Coronary artery (tissue), 2 donors: ENCODE data around the gene MAN2A2.

Experiments used
- DNase-seq: peaks from one replicate; pipeline ENCODE4 v3.0.0-alpha.2; 2017; ENCODE audit warnings: low spot score
- H3K27ac ChIP-seq, 2 donors: fragments of 200-600 bp; sonication (generic); one replicate each; pipeline ENCODE4 v1.5.1; 2016 to 2019
- H3K4me3 ChIP-seq: fragments of 200-600 bp; sonication (generic); 2 replicates; pipeline ENCODE4 v1.5.1; 2016; ENCODE audit warnings: mild to moderate bottlenecking, moderate library complexity
- TF ChIP-seq, protein P1 (sequence below): fragments of 200-600 bp; sonication (generic); IDR thresholded peaks from one replicate; pipeline ENCODE4 v1.5.1; 2019; ENCODE audit warnings: antibody characterized with exemption

MAN2A2 gene

DNA sequence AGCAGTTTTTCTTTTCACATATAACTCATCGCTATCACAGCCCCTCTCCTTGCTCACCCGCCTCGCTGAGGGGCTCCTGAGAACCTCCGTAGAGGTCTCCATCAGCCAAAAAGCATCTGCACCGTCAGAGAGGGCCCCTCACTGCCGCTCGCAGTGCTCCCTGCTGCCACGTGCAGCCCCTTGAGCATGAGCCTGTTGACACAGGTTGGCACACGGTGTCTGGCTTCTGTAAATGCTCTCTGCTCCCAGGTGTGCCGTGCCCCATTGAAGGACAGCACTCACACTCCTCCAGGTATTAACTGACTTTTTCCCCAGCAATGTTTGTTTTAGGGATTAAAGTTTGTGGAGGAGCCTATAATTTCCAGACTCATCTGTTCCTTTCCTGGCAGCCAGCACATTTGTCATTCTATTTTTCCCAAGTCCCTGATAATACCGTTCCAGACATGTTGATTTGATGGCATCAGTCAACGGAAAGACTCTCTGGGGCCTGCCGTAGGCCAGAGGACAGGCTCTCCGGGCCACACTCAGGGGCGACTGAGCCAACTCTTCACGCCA, 36.9 kb upstream of the MAN2A2 start:
- DNase-seq: no peak
- Histone ChIP-seq H3K4me3 (no peak overlapping the region), H3K27ac (no peak overlapping the region)
- TF ChIP-seq, protein P1, sequence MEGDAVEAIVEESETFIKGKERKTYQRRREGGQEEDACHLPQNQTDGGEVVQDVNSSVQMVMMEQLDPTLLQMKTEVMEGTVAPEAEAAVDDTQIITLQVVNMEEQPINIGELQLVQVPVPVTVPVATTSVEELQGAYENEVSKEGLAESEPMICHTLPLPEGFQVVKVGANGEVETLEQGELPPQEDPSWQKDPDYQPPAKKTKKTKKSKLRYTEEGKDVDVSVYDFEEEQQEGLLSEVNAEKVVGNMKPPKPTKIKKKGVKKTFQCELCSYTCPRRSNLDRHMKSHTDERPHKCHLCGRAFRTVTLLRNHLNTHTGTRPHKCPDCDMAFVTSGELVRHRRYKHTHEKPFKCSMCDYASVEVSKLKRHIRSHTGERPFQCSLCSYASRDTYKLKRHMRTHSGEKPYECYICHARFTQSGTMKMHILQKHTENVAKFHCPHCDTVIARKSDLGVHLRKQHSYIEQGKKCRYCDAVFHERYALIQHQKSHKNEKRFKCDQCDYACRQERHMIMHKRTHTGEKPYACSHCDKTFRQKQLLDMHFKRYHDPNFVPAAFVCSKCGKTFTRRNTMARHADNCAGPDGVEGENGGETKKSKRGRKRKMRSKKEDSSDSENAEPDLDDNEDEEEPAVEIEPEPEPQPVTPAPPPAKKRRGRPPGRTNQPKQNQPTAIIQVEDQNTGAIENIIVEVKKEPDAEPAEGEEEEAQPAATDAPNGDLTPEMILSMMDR: no peak

DNA sequence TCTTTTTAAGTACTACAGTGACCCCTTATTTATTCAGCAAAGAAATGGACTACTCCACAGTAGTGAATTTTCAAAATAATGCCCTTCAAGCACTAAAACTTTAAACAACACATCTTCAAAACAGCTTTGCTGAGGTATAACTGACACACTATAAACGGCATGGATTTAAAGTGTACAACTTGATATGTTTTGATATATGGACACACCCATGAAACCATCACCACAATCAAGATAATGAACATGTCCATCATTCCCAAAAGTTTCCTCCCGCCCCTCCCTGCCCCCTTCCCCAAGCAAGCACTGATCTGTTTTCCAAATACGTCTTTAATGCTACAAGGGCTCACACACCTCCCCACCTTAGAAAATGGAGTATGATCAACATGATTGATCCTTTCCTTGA, 36.3 kb upstream of the MAN2A2 start:
- no peak for DNase-seq
- H3K4me3 ChIP-seq: no peak overlapping the region
- H3K27ac ChIP-seq: no peak overlapping the region
- TF ChIP-seq, protein P1: no peak

- Histone ChIP-seq H3K4me3 (no peak within 1 kb of the TSS), H3K27ac (peak within 1 kb of the TSS; percentile 91 to 92)
- TF ChIP-seq, protein P1: no peak
- no peak for DNase-seq
Observed at GRCh38 chr15:90868261-90868689, 34.8 kb upstream of the MAN2A2 start, which contains the start of gene FURIN. TSS of gene FURIN (plus strand) at chr15:90868588. CDS start at chr15:90875741, 7,153 bp downstream.

- Histone ChIP-seq H3K27ac (peak overlapping the region; percentile 91 to 92), H3K4me3 (no peak overlapping the region)
- TF ChIP-seq, protein P1: no peak
- DNase-seq: no peak
Observed at GRCh38 chr15:90869140-90869541, 34.0 kb upstream of the MAN2A2 start.

GRCh38 chr15:90869601-90870353, 33.3 kb upstream of the MAN2A2 start:
- DNase-seq: peak; percentile 89
- peak overlapping the region; percentile 91 to 92 for H3K27ac ChIP-seq
- peak overlapping the region; percentile 80 for H3K4me3 ChIP-seq
- TF ChIP-seq, protein P1: no peak

DNA sequence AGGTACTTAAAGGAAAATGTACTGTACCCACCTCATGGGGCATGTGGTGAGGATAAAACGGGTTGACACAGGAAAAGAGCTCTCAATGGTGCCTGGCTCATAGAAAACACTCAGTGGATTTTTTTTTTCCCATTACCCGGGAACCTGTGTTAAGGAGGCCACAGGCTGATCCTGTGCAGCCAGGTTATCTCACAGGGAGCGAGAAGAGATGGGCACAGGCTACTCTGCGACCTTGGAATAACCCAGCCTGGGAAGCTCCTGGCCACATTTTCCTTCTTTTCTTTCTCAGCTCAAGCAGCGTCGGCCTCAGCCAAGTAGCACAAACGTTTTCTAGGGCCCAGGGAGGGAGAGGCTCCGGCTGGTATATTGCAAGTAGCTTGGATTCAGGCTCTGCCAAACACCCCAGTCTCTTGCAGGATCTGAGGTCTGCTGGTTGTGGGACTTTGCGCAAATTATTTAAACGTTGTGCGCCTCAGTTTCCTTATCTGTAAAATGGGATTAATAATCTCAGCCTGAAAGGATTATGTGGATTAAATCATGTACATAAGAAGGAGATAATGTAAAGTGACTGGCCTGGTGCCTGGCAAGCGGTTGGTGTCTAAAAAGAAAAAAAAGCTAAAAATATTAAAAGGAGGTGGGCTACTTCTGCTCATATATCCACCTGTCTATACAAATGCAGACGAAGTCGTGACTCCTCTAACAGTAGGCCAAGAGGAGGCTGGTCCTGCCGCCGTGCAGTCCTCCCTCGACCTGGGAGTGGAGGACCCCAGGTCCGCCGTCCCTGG, 32.6 kb upstream of the MAN2A2 start:
- Histone ChIP-seq H3K27ac (peak overlapping the region; percentile 91 to 92), H3K4me3 (peak overlapping the region; percentile 80)
- TF ChIP-seq, protein P1: no peak
- DNase-seq: no peak
